Activated gamma-delta T cell treated with anti-CD3 and anti-CD28 coated beads, Interleukin-2, amount 50 U/mL, for 16 hours (primary cell): Measurements from ENCODE around the gene NXPE3.

Experiments used
- DNase-seq: peaks from one replicate; pipeline ENCODE4 v3.0.0-alpha.2; 2020; ENCODE audit warnings: low read depth

Gene NXPE3

DNA sequence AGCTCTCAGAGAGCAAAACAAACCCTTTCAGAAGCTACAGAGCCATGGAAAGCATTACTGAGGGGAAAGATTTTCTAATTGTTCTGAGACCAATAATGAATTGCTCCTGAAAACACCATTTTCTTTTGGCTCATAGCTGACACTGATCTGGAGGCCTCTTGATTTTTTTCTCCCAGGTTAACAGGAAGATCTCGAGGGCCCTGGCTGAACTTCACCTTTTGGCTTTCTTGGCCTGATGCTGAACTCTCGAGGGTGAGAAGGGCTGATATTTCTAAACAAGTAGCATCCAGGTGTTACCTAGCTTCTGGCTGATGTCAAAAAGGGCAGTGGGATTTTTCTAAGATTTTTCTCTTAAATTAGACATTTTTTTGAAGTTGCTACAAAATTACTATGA, 50.4 kb downstream of the NXPE3 start:
- no peak for DNase-seq

DNA sequence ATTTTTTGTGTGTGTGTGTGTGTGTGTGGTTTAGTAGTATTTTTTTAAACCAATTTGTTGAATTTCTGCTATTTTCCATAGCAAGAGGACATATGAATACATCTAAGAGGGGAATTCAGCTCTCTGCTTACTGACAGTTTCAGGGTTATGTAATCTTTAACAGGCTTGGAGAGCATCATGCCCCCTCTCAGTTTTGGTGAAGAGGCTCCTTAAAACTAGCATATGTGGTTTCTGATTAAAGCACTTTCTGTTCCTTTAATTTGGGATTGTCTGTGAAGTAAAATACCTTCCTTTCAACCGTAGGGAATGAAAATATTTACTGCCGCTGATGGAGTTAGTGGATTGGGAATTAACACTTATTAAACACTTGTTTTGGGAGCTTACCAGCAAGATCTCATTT, 50.9 kb downstream of the NXPE3 start:
- DNase-seq: no peak

DNA sequence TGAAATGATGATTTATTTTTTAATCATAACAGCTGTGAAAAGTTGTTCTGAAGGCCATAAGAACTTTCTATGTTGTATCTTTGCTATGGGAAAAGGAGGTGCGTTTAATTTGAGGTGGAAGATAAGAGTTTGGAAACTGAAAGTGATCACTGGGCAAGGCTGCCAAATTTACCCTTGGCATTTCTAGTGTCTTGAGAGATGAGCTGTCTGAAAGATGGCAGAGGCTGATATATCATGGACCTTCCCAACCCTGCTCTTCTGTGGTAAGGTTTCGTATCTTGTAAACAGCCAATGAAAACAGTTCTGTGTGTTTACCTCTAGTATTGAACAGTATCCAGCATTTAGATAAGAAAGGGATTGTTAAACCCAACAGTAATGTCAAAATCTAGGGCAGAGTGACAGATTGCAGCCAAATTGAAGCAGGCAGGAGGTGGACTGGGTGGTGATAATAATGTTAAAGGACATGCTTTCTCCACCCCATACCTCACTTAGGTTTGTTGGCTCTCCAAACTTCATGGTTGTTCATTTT, 54.5 kb downstream of the NXPE3 start:
- DNase-seq: no peak

DNA sequence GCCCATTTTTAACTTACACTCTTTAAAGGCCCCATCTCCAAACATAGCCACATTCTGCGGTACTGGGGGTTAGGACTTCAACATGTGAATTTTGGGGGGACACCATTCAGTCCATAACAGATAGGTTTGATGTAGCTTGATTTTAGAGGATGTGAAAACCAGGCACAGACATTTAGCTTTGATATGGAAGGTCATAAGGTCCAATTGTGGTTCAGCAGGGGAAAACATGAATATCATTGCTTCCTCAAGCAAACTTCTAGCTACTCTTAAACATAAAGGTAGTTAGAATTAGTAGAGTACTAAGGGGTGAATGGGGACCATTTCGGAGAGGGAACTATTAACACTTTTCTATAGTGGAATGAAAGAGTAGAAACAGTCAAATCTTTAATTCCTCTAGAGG, 56.7 kb downstream of the NXPE3 start:
- no peak for DNase-seq

DNA sequence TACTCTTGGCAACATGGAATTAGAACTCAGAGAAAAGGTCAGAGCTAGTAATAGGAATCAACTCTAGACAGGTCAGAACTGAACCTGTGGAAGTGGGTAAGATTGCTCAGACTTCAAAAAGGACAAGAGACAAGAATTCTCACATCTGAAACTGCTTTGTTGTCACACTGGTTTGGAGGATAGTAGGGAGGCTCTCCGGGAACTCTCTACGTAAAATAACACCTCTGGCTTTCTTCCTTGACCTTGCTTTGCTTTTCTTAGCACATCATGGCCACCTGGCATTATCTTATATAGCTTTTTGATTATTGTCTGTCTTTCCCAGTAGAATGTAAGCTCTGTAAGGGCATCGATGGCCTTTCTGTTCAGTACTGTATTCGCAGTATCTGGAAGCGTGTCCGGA, 57.1 kb downstream of the NXPE3 start:
- DNase-seq: no peak

DNA sequence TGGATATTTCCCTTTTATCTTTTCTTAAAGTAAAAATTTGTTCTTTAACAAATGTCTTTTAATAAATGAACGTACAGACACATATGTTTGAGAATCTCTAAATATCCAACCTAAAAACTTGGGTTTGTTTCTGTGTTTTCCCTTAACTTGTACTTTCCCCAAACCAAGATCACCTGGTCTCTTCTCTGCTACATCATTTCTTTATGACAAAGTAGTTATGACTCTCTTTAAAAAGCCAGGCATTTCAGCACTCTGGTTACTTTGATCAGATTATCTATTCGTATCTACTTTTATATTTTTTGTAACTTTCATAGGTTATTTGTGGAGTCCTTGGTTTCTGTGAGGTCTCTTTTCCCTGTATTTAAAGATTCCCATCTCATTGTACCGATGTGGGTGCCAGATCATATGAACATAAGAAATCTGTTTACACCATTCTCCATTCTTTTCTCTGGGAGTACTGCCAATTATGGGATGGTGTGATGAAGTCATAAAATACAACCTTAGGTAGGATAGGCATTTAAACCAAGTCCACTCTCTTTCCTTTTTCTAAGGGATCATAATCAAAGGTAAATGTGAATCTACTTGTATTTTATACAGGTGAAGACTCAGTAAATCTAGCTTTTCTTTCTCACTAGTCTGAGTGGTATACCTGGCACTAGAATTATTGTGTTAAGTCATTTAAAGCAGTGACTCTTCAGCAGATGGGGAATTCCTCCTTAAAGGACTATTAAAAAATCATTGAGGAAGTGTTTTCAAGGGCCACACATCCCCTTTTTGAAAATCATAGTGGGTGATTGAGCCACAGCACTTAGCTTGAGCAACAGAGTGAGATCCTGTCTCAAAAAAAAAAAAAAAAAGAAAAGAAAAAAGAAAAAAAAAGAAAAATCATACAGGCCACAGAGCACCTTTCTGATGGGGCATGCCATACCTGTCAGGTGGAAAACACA, 57.9 kb downstream of the NXPE3 start:
- DNase-seq: no peak

DNA sequence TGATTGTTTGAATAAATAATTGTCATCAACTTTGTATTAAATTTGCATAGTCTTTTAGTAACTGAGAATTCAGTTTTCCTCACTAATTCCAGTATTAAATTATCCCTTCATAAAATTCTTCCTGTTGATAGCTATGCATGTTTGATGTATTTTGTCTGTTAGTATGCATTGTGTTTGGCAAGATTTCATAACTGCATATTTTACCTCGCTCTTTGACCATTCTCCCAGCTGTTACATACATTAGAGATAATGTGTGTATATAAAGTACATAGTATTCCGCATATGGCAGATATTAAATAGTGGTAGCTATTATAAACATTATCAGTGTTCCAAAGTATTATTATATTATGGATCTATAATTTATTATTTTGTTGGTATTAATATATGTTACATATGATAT, 59.7 kb downstream of the NXPE3 start:
- DNase-seq: no peak

DNA sequence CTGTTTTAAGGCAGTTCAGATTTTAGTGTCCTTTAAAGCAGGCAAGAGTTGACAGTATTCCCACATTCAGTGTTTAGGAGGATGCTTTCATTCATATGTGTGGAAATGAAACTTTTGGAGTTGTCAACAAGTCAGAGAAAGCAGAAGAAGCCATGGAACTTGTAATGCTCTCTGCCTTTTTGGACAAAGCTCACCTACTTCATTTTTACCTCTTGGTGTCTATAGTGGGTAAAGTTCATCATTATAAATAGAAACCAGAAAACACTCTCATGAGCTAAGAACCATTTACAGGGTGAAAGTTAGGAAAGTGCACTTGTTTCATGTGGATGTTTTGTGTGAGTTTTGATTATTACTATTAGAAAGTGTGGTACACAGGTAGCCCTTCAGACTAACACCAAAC, 61.1 kb downstream of the NXPE3 start:
- DNase-seq: no peak

DNA sequence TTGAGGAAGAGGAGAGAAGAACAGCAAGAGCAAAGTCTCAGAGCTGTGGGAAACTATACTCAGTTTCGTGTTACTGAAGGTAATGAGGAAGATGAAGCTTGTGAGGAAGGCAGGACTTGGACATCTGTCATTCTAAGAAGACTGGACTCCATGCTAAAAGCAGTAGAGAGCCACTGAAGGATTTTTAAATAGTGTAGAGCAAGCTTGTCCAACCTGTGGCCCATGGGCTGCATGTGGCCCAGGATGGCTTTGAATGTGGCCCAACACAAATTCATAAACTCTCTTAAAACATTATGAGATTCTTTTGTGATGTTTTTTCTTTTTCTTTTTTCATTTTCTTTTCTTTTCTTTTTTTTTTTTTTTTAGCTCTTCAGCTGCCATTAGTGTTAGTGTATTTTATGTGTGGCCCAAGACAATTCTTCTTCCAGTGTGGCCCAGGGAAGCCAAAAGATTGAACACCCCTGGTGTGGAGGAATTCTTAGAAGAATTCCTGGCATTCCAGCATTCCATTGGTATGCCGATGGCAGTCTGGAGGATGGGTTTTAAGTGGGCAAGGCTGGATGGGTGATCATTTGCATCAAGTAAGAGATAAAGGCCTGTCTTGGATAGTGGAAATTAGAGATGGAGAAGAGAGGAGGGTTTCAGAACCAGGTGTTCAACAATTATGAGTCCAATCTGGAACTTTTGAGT, 63.4 kb downstream of the NXPE3 start:
- no peak for DNase-seq

DNA sequence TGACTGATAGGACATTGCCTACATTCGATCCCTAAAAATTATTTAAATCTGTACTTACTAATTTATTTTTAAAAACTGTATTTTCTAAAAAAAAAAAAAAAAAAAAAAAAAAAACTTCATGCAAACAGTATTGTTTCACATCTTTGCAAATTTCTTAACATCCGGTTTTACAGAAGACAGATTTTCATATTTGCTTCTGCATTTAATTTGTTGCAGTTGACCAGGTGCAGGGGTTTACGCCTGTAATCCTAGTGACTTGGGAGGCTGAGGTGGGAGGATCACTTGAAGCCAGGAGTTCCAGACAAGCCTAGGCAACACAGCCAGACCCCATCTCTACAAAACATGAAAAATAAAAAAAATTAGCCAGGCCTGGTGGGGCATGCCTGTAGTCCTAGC, 63.9 kb downstream of the NXPE3 start:
- no peak for DNase-seq

DNA sequence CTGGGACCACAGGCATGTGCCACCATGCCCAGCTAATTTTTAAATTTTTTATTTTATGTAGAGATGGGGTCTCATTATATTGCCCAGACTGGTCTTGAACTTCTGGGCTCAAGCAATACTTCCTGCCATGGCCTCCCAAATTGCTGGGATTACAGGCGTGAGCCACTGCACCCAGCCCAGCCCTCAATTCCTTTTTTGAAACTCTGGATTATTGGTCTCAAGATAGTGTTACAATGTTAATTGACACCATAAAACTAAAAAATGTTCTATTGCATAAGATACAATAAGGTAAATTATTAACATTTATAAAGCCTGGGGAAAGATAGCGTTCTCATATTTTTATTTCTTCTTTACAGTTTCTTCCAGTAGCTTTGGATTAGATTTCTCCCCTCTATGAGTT, 66.4 kb downstream of the NXPE3 start:
- no peak for DNase-seq

DNA sequence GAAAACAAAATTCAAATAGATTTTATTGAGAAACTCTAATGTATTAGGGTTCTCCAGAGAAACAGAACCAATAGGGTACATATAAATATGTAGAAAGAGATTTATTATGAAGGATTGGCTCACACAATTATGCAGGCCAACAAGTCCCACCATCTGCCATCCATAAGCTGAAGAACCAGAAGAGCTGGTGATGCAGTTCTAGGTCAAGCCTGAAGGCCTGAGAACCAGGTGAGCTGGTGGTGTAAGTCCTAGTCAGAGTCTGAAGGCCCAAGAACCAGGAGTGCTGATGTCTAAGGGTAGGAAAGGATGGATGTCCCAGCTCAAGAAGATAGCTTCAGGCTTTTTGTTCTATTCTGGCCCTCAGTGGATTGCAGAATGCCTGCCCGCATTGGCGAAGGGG, 67.7 kb downstream of the NXPE3 start:
- no peak for DNase-seq

DNA sequence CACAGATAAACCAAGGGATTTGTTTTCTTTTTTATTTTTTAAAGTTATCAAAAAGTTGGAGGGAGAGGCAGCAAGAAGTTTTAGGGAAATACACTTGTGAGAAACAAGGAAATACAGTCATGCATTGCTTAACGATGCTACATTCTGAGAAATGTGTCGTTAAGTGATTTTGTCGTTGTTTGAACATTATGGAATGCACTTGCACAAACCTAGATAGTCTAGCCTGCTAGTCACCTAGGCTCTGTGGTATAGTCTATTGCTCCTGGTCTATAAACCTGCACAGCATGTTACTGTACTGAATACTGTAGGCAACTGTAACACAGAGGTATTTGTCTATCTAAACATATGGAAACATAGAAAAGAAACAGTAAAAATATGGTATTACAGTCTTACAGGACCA, 68.3 kb downstream of the NXPE3 start:
- DNase-seq: no peak

DNA sequence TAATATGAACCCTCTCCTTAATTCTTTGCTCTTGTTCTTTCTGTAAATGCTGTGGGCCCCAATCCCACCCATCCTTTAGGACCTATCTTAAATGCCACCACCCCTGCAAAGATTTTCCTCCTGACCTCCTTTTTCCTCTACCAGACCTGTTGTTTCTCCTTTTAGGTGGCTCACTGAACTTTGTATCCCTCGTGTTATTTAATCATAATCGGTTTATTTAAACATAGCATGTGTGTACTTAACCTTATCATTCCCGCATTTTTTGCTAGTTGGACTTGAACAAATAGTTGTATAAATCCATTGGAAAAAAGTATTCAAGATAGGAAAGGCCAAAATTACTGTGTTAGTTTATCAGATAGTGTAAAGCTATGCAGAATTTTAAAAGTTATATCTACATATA, 69.3 kb downstream of the NXPE3 start:
- no peak for DNase-seq

DNA sequence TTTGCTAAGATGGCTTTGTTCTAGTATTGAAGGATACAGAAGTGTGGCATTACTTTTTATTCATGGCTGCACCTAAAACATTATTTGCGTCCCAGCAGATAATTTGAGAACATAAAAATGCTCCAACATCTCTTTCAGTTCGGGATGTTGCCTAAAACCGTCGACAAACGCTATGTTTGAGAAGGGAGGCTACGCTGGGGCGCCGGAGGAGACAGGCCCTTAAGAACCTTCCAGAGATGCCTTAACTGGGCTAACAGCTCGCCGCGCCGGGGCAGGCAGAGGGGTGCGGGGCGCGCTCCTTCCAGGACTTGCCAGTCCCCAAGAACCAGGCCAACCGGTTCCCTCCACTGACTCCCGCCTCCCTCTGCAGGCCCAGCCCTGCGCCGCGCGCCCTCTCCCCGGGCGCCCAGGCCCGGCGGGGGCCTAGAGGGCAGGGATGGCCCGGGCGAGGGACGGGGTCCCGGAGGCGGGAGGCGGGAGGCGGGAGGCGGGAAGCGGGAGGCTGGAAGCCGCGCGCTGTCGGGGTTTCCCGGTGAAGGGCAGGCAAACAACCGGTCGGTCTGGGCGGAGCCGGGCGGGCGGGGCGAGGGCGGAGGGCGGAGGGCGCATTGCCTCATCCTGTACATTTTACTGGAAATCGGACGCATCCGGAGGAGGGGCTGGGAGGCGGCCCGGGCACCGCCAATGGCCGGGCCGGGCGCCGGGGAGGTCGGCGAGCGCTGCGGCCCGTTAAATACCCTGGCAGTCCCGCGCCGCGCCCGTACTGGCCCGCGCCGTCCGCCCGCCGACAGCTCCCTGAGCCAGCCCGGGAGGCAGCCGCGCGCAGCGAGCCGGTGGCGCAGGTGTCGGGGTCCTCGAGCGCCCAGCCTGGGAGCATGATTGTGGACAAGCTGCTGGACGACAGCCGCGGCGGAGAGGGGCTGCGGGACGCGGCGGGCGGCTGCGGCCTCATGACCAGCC, 70.0 kb downstream of the NXPE3 start, which contains the start of gene NFKBIZ:
NFKBIZ (plus strand) TSS at position 761 of the 960 bp plus-strand sequence; CDS start at position 876, 115 bp downstream.
- DNase-seq: peak; percentile 89

DNA sequence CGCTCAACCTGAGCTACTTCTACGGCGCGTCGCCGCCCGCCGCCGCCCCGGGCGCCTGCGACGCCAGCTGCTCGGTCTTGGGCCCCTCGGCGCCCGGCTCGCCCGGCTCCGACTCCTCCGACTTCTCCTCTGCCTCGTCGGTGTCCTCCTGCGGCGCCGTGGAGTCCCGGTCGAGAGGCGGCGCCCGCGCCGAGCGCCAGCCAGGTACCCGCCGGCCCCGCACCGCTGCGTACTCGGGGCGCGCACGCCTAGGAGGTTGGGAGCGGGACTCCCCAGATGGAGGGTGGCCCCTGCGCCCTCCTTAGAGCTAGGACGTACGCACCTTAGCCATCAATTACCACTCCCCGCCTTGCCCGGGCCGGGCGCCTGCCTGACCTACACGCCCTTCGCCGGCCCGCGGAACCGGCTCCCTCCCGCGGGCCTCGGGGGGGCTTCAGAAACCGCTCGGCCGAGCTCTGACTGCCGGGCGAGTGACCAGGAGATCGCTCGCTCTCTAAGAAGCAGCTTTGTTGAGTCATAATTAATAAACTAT, 70.8 kb downstream of the NXPE3 start:
- peak; percentile 31 for DNase-seq

DNA sequence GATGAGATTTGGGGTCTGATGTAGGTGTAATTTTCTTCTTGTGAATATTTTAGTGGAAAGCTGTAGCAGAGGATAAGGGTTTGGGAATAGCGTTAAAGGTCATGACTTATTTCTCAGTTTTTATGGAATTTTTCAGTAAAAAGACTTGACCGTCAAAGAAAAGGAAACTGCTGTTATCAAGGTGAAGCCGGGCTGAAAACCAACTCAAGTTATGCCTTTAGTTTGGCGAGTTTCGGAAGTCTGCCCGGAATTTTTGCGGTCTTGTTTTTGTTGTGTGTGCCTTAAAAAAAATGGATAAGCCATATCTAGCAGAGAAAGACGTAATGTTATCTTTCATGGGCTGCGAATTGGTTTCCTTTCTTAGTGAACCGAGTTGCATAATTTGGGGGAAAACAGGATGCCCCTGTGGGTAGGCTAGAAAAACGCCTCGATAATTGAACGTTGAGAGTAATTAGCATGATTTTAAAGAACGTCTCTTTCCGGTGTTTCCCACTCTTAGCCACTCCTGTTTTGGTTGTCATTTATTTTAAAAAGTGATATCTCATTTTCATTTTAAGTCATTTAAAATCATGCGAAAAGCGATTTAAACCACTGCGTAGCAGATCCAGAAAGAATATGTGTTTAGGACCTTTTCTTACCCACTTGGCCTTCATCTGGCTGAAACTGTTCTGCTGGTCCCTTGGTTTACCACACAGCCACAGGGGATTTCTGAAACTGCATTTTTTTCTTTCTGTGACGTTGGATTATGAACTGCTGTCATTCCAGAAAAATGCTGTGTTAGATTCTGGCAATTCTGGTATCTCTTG, 71.4 kb downstream of the NXPE3 start:
- peak; percentile 25 for DNase-seq

DNA sequence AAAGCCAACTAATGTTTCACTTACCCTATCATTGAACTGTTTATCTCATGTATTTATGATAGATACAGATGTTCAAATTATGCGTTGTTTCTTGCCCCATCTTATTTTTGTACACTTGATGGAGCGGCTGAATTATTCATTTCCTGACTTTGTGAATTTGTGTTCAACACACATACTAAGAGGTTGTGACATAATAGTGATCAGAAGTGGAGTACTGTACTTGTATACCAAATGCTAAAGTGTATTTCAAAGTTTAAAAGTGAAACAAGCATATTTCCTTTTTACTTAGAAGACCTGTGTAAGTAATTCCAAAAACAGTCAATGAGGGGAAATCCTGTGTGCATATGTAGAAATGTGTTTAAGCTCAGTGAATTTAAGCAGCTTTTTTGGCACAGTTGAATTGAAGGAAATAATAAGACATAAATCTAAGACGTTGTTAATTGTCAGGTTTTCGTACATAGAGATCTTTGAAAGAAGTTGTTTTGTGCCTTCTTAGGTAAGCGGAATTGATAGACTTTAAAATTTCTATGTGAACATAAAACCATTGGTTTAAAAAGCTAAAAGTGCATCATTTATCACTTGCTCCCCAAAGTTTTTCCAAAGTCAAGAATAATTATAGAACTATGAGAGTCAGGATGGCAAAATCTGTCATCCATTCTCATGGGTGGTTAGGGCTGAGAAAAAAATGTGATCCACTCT, 72.2 kb downstream of the NXPE3 start:
- DNase-seq: no peak

DNA sequence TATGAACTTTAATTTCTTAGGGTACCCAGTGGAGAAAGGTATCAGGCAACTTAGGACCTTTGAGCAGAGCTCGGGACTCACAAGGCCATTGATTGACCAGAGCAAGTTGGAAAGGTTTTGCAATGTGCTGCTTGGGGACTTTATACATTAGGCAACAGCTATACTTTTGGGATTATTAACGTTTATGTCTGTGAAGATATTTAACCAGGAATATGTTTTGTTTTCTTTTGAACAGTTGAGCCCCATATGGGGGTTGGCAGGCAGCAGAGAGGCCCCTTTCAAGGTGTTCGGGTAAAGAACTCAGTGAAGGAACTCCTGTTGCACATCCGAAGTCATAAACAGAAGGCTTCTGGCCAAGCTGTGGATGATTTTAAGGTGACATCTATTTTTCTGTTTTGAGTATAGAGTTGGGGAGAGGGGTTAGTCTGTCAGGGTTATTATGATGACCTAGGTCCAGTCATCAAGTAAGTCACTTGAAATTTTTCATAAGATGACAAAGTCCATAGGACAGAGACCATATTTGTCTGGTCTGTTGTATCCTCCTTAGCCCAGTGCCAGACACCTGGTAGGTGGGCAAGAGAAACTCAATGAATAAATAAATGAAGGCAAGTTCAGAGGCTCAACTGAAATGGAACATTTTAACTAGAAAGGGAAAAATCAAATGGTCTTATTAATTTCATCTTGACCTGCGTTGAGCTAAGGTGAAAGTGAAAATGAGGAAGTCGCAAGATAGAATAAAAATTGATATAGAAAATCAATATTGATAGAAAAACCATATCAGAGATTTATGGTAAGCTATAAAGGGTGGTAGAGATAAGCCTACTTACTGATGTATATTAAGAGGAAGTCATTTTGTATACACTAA, 73.1 kb downstream of the NXPE3 start:
- DNase-seq: no peak
